ENCODE results near the gene NUMBL. TPM values are rescaled to one million over a fixed set of nuclear protein-coding genes. Genes with fewer than 3 reads are reported as not detected.

The NUMBL gene
- polyA plus RNA-seq, 2 of the 4 experiments (the other 2 are of a cell fraction): 21.1 to 28.7 TPM

GRCh38 chr19:40640744-40641143 is 49.7 kb downstream of the NUMBL start (continued):
- no peak for TF ChIP-seq CTCF (IDR thresholded peaks at IDR 0.05)
- TF ChIP-seq TFCP2L1 (CRISPR knock-in tag; IDR thresholded peaks at IDR 0.05): no peak
- no peak for TF ChIP-seq FOSL2 (IDR thresholded peaks at IDR 0.05)
- no peak for TF ChIP-seq FOSL2 (CRISPR knock-in tag; IDR thresholded peaks at IDR 0.05)
- TF ChIP-seq EP300 (IDR thresholded peaks at IDR 0.05): no peak
- no peak for TF ChIP-seq TP53 (CRISPR knock-in tag; IDR thresholded peaks at IDR 0.05)
- no peak for TF ChIP-seq RARB (CRISPR knock-in tag; IDR thresholded peaks at IDR 0.05)

GRCh38 chr19:40639638-40639982 is 50.8 kb downstream of the NUMBL start:
- H3K4me1 ChIP-seq: peaks cover 26% of the 10 kb centered on the region

GRCh38 chr19:40638327-40638726 is 52.1 kb downstream of the NUMBL start:
- WGBS (ENCODE audit: missing lambda C conversion rate): 50% methylated on average over 1 of the region's 1 CpG
- Histone ChIP-seq H3K4me3 (no peak overlapping the region), H3K27ac (no peak overlapping the region), H3K4me2 (no peak overlapping the region), H3K4me1 (peaks cover 32% of the 10 kb centered on the region), H3K9me3 (no peaks in the 10 kb centered on the region)
- ATAC-seq (no peak), DNase-seq (ENCODE audit: low read depth in 1 of 2, low spot score in 1 of 2) (no peak), FAIRE-seq (no peak)
- ChIA-PET CTCF (interaction anchor here (0.6 to 14.9 kb wide), 10 partner anchors 18 to 333 kb away, joined by 3 to 423 read pairs (median 4); partner anchors contain the start of gene LTBP4), POLR2A (interaction anchor here (1.0 kb wide), 1 partner anchor 8 kb away, joined by 3 read pairs; no protein-coding TSS in a partner anchor)
- TF ChIP-seq, protein P1, sequence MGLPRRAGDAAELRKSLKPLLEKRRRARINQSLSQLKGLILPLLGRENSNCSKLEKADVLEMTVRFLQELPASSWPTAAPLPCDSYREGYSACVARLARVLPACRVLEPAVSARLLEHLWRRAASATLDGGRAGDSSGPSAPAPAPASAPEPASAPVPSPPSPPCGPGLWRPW (IDR thresholded peaks at IDR 0.05): no peak
- TF ChIP-seq, protein P2, sequence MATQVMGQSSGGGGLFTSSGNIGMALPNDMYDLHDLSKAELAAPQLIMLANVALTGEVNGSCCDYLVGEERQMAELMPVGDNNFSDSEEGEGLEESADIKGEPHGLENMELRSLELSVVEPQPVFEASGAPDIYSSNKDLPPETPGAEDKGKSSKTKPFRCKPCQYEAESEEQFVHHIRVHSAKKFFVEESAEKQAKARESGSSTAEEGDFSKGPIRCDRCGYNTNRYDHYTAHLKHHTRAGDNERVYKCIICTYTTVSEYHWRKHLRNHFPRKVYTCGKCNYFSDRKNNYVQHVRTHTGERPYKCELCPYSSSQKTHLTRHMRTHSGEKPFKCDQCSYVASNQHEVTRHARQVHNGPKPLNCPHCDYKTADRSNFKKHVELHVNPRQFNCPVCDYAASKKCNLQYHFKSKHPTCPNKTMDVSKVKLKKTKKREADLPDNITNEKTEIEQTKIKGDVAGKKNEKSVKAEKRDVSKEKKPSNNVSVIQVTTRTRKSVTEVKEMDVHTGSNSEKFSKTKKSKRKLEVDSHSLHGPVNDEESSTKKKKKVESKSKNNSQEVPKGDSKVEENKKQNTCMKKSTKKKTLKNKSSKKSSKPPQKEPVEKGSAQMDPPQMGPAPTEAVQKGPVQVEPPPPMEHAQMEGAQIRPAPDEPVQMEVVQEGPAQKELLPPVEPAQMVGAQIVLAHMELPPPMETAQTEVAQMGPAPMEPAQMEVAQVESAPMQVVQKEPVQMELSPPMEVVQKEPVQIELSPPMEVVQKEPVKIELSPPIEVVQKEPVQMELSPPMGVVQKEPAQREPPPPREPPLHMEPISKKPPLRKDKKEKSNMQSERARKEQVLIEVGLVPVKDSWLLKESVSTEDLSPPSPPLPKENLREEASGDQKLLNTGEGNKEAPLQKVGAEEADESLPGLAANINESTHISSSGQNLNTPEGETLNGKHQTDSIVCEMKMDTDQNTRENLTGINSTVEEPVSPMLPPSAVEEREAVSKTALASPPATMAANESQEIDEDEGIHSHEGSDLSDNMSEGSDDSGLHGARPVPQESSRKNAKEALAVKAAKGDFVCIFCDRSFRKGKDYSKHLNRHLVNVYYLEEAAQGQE (IDR thresholded peaks at IDR 0.05): no peak
- TF ChIP-seq MAX (IDR thresholded peaks at IDR 0.05) (no peak), PHF8 (IDR thresholded peaks at IDR 0.05; ENCODE audit: borderline replicate concordance, low read depth) (no peak), GATA3 (IDR thresholded peaks at IDR 0.05; ENCODE audit: borderline replicate concordance) (no peak), EP300 (IDR thresholded peaks at IDR 0.05) (no peak), ELK1 (IDR thresholded peaks at IDR 0.05; ENCODE audit: low read depth, low read length) (no peak), NPAS2 (CRISPR knock-in tag; IDR thresholded peaks at IDR 0.05; ENCODE audit: borderline replicate concordance) (no peak), CEBPB (IDR thresholded peaks at IDR 0.05) (no peak), CHD4 (IDR thresholded peaks at IDR 0.05; ENCODE audit: borderline replicate concordance) (no peak)
- TF ChIP-seq, protein P3, sequence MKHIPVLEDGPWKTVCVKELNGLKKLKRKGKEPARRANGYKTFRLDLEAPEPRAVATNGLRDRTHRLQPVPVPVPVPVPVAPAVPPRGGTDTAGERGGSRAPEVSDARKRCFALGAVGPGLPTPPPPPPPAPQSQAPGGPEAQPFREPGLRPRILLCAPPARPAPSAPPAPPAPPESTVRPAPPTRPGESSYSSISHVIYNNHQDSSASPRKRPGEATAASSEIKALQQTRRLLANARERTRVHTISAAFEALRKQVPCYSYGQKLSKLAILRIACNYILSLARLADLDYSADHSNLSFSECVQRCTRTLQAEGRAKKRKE (CRISPR knock-in tag; IDR thresholded peaks at IDR 0.05; ENCODE audit: low read depth): no peak

More at GRCh38 chr19:40639638-40639982, 50.8 kb downstream of the NUMBL start:
- ATAC-seq (no peak), DNase-seq (ENCODE audit: low read depth in 1 of 2, low spot score in 1 of 2) (no peak), FAIRE-seq (no peak)
- ChIA-PET CTCF (interaction anchor here (0.7 to 14.9 kb wide), 6 partner anchors 14 to 83 kb away, joined by 3 to 423 read pairs (median 10); partner anchors contain the start of gene LTBP4), POLR2A (no interaction called here)
- TF ChIP-seq PBX3 (IDR thresholded peaks at IDR 0.05) (no peak), ZNF302 (CRISPR knock-in tag; IDR thresholded peaks at IDR 0.05) (no peak), CHD4 (IDR thresholded peaks at IDR 0.05; ENCODE audit: borderline replicate concordance) (no peak), EHF (CRISPR knock-in tag; IDR thresholded peaks at IDR 0.05) (no peak), RAD21 (conservative IDR thresholded peaks at IDR 0.05 in 1 of 2, IDR thresholded peaks at IDR 0.05 in 1 of 2) (no peak), JUN (IDR thresholded peaks at IDR 0.05) (no peak), TP53 (CRISPR knock-in tag; IDR thresholded peaks at IDR 0.05) (no peak), HOXB5 (CRISPR knock-in tag; IDR thresholded peaks at IDR 0.05) (no peak), PHF8 (IDR thresholded peaks at IDR 0.05; ENCODE audit: borderline replicate concordance, low read depth) (no peak), MYC (IDR thresholded peaks at IDR 0.05; ENCODE audit: borderline replicate concordance, low read length) (no peak)
- TF ChIP-seq, protein P4, sequence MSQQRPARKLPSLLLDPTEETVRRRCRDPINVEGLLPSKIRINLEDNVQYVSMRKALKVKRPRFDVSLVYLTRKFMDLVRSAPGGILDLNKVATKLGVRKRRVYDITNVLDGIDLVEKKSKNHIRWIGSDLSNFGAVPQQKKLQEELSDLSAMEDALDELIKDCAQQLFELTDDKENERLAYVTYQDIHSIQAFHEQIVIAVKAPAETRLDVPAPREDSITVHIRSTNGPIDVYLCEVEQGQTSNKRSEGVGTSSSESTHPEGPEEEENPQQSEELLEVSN (IDR thresholded peaks at IDR 0.05; ENCODE audit: borderline replicate concordance, low read depth): no peak
- TF ChIP-seq, protein P1 (IDR thresholded peaks at IDR 0.05): no peak
- Histone ChIP-seq H3K9me3 (no peaks in the 10 kb centered on the region), H3K27ac (peak overlapping the region in 1 of 2 experiments; percentile 45; a peak in 2 of 6 replicates), H3K4me2 (no peak overlapping the region), H3K4me3 (no peak overlapping the region)
- 91% methylated on average over 6 of the region's 6 CpGs for WGBS (ENCODE audit: missing lambda C conversion rate)

All from A549 (cell line).